Breast epithelium (tissue), 3 donors: Measurements from ENCODE around the gene PARD3B.

Source experiments
- CTCF ChIP-seq, 3 donors: fragments of 450-650 bp; IDR thresholded peaks; one replicate each; pipeline ENCODE4 v1.5.1; 2016 to 2017; ENCODE audit warnings: antibody characterized with exemption in 3 of 3, mild to moderate bottlenecking in 3 of 3, moderate library complexity in 3 of 3
- POLR2A ChIP-seq: fragments of 450-650 bp; IDR thresholded peaks from one replicate; pipeline ENCODE4 v1.6.1; 2016; ENCODE audit warnings: antibody characterized with exemption, mild to moderate bottlenecking, moderate library complexity
- POLR2AphosphoS5 ChIP-seq, 3 donors: sonication (generic); formaldehyde crosslinking; IDR thresholded peaks; one replicate each; pipeline ENCODE4 v1.6.1; 2017; ENCODE audit warnings: antibody characterized with exemption in 3 of 3

- TF ChIP-seq CTCF (IDR thresholded peaks at IDR 0.05) (no peak), POLR2A (no peak), POLR2AphosphoS5 (IDR thresholded peaks at IDR 0.05) (no peak)
Observed at GRCh38 chr2:204545861-204546735, 823 bp downstream of the PARD3B start.
